Activated CD4-positive, alpha-beta T cell treated with anti-CD3 and anti-CD28 coated beads, Interleukin-2, amount 50 U/mL, for 16 hours (primary cell): ENCODE measurements around the gene TOMM34.

ENCODE experiments used
- DNase-seq: peaks from one replicate; pipeline ENCODE4 v3.0.0-alpha.2; 2020

Gene TOMM34

DNA sequence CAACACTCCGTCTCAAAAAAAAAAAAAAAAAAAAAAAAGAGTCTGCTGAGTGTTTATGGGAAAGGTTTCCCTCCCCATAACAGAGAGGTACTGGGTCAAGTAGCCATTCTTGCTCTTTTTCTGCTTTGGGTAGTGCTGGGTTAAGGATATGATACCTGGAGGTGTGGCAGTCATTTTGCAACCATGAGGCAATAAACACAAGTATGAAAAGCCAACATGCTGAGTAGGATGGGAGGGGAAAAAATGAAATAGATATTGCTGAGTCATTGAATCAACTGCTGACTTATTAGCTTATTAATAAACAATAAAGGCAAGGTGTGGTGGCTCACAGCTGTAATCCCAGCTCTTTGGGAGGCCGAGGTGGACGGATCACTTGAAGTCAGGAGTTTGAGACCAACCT is 2.3 kb upstream of the TOMM34 start:
- DNase-seq: no peak

- DNase-seq: no peak
These were observed 1.7 kb upstream of the TOMM34 start for GRCh38 chr20:44961870-44962267.

GRCh38 chr20:44961011-44961869 is 1.0 kb upstream of the TOMM34 start:
- DNase-seq: no peak

DNA sequence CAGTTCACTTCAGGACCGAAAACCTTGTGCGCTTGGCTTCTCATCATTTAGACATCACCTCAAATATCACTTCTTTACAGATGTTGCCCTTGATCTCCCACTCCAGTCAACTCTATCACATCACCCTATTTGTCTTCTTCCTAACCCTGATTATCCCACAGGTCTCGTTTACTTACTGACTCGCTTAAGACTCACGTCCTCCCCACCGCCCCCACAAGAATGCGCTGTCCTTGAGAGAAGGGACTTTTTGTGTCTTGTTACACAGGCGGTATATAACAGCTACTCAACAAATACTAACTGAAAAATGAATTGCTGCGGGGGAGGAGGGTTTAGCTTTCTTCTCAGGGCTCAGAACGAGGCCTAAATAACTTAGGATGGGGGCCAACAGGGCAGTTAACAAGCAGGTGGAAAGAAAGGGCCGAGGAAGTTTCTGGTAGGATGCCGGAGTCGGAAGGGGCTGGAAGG is 527 bp downstream of the TOMM34 start:
- DNase-seq: peak; percentile 43

DNA sequence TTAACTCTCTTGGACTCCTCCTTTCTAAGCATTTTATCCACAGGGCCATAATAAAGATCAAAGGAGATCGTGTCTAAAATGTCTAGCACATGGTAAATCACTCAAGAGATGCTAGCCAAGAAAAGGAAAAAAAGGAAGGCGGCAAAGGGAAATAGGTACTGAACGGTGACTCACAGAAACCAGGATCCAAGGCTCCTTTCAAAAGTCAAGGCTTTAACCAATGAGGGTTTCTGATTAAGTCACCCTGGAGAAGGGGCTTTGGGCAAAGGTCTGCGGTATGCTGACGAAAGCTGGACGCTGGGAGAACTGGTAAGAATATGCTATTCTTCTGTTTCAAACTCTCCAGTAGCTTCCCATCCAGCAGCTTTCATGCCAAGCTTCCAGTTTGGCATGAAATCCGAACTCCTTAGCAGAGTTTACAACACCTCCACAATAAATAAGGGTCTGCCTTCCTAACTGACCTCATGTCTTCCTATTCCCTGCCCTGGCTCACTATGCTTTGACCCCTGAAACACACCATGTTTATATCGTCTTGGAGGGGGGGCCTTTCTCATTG is 1.0 kb downstream of the TOMM34 start:
- peak; percentile 56 for DNase-seq

DNA sequence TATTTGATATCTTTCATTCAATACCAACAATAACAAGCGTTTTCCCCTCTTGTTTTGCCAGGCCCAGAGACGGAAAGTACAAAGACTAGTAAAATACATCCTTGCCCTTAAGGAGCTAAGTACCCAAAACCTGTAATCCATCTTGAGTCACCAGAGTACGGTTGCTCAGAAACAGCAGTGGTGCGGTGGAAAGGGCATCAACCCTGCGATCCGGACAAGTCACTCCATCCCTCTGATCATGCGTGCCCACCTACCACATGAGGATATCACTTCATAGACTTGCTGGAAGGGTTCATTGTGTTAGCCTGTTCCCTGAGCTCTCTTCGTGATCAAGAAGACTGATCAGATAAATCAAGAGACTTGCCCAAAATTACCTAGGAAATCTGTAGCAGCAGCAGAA is 1.9 kb downstream of the TOMM34 start:
- no peak for DNase-seq

DNA sequence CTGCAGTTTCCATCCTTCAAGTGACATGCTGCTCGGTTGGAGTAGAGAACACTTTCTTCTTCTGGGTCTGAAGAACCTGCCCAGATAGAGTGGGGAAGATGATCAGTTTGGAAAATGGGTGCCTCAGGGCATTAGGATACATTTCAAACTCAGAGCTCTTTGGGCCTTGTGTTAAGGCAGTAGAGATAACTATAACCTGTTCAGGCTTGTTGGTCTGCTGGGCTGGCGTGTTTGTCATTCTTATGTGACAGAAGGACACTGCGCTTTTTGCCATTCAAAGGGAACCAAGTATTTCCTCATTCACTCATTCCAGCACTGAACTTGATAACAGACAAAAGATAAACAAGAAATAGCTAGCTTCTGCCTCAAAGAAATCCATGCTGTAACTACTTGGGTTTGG is 3.8 kb downstream of the TOMM34 start:
- DNase-seq: no peak

DNA sequence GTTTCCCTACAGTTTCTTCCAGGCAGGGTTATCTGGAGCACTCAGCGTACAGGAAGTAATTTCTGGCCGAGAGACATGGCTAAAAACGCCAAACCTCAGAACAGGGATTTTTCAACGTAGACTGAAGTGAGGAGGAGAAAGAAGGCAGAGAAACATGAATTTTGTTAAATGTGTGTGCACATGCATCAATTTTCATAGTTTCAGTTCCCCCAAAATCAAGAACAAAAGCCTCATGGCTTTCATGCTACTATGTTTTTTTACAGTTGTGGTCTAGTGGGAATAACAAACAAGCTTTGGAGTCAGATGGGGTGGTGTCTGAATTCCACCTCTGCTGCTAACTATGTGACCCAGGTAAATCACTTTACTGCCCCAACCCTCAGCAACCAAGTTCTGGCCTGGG is 4.9 kb downstream of the TOMM34 start:
- no peak for DNase-seq

DNA sequence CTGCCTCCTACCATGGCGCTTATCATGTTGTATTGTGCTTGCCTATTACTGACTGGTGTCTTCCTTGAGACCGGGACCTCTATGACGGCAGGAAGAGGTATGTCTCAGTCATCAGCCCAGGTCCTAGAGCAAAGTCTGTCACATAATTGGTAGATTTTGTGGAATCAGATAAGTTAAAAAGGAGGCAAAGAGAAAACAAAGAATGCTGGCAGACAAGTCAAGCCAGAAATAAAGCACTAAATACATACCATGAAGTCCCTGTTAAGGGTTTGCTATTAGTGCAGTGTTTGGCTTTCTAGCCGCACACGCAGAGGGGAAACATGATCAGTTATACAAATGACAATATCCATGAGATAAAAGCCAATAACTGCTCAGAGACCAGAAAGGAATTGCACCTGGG is 6.0 kb downstream of the TOMM34 start:
- DNase-seq: no peak

GRCh38 chr20:44952731-44953130 is 7.5 kb downstream of the TOMM34 start:
- no peak for DNase-seq

DNA sequence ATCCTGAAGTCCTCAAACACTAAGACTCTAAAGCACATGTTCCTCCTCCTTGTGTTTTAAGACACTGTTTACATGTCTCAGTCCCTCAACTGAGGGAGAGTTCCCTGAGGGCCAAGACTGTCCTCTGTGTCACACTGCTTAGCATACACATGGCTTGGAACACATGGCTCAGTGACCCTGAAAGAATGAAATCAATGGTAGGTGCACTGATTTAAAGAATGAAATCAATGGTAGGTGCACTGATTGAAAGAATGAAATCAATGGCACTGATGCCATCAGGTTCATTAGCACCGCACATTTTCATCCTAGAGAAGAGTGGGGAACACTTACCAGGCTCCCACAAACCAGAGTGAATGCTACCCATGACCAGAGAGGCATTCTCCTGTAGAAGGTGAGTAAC is 9.8 kb downstream of the TOMM34 start:
- DNase-seq: no peak

DNA sequence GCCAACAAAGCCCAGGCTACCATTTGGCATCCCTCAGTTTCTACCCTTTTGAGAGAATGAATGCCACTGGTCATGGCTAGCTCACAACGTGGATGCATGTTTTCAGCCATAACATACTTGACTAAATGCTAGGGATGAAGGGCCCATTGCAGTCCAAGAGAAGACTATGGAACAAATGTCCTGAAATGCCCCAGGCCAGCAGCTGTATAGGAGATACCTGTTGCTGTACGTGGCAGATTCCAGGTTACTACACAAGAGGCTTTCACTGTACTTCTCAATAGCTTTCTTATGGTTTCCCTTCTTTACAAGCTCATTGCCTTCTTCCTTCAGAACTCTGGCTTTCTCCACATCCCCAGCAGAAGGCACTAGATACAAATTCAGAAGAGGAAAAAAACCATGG is 11.7 kb downstream of the TOMM34 start:
- no peak for DNase-seq

GRCh38 chr20:44948107-44948506 is 12.1 kb downstream of the TOMM34 start:
- DNase-seq: no peak

- DNase-seq: no peak
These were observed 13.8 kb downstream of the TOMM34 start for GRCh38 chr20:44946271-44946852.

GRCh38 chr20:44945261-44945660 is 14.9 kb downstream of the TOMM34 start:
- no peak for DNase-seq

- DNase-seq: no peak
These were observed 16.4 kb downstream of the TOMM34 start for GRCh38 chr20:44943828-44944227.

DNA sequence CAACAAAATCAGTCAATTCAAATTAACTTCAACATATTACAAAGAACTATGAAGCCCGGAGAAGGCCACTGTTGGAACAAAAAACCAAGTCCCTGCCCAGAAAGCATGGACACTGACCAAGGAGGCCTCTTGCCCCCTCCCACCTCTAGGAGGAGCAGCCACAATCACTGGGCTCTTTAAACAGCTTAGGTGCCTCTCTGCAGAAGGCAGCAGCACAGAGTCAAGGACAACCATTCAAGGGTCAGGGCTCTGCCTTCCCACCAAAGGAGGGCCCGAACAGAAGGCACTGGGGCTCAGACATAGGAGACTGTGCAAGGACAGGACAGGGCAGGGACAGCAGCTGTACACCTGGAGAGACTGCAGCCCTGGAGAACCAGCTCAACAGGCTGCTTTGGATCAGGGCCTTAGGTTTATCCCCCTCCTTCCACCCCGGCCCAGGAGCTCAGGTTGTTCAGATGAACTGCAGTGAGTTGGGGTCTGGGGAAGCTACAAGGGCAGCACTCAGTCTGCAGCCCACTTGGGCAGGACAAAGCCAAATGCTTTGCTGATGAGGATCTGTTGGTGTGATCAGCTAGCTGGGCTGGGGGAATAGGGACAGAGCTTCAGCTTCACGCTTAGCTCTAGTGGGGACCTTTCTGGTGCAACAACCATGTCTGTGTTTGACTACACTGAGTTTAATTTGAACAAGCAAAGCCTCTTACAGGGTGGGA is 17.8 kb downstream of the TOMM34 start:
- no peak for DNase-seq

- no peak for DNase-seq
These were observed 19.0 kb downstream of the TOMM34 start for GRCh38 chr20:44941120-44941691.

DNA sequence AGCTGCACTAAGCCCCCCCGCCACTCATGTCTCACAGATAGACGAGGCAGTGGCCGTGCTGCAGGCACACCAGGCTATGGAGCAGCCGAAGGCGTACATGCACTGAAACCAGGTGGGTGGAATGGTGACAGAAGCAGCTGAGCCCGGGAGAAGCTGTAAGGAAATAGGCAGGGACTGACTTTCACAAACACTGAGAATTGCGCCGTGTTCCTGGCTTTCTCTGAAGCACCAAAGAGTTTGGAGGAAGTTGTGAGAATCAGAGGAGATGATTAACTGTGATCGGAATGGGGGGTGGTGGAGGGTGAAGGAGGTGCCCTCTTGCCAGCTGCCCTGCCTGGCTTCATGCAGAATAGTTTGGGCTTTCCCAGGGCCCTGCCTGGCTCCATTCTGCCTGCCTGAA is 21.6 kb downstream of the TOMM34 start:
- DNase-seq: no peak

GRCh38 chr20:44936510-44936909 is 23.7 kb downstream of the TOMM34 start:
- DNase-seq: no peak

GRCh38 chr20:44932916-44933315 is 27.3 kb downstream of the TOMM34 start:
- DNase-seq: no peak

GRCh38 chr20:44931911-44932310 is 28.3 kb downstream of the TOMM34 start:
- DNase-seq: no peak

GRCh38 chr20:44930517-44931168 is 29.6 kb downstream of the TOMM34 start:
- no peak for DNase-seq
